Astrocyte of the spinal cord (primary cell): Measurements from ENCODE around the gene VSTM2B.

Source experiments
- DNase-seq: peaks from one replicate; pipeline ENCODE4 v3.0.0; 2011; ENCODE audit warnings: low read depth, low spot score
- H3K4me3 ChIP-seq: 2 replicates; pipeline ENCODE4 v1.5.1; 2011; ENCODE audit warnings: low read depth, mild to moderate bottlenecking, low read length, moderate library complexity
- in situ Hi-C: cut with HindIII; loops from 2 replicates; pipeline ENCODE4 v1.10.0; 2017; ENCODE audit warnings: low sequenced_read_pairs
- TF ChIP-seq, protein P1 (sequence below): IDR thresholded peaks from 2 replicates; pipeline ENCODE4 v1.5.1; 2012; ENCODE audit warnings: low read depth, mild to moderate bottlenecking, low read length, inconsistent platforms

The VSTM2B gene

DNA sequence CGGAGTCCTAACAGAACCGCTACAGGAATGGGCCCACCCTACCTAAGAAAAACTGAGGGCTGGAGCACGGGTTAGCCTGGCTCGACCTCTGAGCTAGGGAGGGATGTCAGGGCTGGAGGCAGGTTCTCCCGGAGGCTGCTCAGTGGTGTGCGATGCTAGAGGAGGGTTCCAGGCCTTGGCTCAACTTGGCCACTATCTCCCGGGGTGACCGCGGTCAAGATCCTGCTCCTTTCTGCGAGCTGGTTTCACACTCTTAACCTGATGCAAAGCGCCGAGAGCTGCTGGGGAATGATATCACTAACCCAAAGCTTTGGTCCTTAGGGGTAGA lies 80.6 kb downstream of the VSTM2B start:
- H3K4me3 ChIP-seq, result peak overlapping the region; percentile 84
- no peak for DNase-seq
- TF ChIP-seq, protein P1, sequence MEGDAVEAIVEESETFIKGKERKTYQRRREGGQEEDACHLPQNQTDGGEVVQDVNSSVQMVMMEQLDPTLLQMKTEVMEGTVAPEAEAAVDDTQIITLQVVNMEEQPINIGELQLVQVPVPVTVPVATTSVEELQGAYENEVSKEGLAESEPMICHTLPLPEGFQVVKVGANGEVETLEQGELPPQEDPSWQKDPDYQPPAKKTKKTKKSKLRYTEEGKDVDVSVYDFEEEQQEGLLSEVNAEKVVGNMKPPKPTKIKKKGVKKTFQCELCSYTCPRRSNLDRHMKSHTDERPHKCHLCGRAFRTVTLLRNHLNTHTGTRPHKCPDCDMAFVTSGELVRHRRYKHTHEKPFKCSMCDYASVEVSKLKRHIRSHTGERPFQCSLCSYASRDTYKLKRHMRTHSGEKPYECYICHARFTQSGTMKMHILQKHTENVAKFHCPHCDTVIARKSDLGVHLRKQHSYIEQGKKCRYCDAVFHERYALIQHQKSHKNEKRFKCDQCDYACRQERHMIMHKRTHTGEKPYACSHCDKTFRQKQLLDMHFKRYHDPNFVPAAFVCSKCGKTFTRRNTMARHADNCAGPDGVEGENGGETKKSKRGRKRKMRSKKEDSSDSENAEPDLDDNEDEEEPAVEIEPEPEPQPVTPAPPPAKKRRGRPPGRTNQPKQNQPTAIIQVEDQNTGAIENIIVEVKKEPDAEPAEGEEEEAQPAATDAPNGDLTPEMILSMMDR, result no peak
- in situ Hi-C loops, result no loop called here

DNA sequence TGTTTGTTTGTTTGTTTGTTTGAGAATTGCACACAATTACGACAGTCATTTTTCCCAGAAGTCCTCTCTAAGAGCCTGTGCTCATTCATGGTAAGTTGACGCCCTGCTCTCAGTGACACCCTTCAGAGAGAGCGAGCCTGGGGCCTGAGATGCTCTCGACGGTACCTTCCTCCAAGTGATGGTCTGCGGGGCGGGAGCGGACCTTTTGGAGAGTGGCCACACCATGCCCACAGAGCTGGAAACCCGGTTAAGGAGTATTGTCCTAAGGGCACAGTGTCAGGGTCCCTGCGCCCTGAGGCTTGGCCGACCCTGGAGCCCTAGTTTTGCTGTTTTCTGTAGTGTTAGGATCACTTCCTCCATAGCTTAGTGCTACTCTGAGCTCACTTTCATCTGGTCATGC lies 83.8 kb downstream of the VSTM2B start:
- no peak for DNase-seq
- TF ChIP-seq, protein P1, result no peak
- H3K4me3 ChIP-seq, result no peak overlapping the region
- in situ Hi-C loops, result no loop called here

DNA sequence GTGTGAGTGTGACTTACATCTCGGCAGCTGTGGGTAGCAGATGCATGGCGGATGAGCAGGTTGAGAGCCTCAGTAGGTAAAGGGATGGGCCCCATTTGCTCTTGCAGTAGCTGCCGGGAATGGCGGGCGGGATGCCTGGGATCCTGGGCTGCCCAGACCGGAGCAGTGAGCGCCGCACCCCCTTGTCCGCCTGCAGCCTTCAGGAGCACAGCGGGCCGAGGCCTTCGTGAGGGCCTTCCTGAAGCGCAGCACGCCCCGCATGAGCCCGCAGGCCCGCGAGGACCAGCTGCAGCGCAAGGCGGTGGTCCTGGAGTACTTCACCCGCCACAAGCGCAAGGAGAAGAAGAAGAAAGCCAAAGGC lies 84.4 kb downstream of the VSTM2B start:
- in situ Hi-C loops, result no loop called here
- DNase-seq, result no peak
- no peak overlapping the region for H3K4me3 ChIP-seq
- TF ChIP-seq, protein P1, result no peak

DNA sequence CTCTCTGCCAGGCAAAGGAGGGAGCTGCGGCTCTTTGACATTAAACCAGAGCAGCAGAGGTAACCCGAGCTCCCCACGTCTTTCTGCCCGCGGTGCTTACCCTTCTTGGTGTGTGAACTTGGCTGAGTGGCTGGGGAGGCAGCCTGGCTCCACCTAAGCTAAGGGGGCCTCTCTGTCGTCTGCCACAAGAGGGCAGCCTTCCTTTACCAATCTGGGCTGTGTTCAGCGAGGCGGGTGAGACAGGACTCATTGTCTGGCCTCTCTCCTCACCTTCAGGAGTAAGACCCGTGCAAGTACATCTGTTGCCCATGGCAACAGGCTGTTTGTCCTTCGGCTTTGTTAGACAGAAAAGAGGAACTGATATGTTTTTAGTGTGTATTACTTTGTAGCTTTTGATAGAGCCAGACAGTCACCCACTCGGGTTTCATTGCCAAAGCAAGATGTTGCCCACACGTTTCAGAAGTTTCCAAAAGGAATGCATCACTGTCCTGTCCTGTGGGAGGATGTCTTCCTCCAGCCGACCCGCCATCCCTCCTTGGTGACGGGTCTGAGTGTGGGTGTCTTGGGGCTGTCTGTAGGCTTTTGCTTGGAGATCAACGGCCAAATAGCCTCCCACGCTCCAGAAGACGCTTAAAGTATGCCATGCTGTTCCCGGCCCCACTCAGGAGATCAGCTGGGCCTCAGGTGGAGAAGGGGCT lies 84.9 kb downstream of the VSTM2B start:
- peak; percentile 82 for DNase-seq
- no peak overlapping the region for H3K4me3 ChIP-seq
- TF ChIP-seq, protein P1, result peak; percentile 92
- in situ Hi-C loops, result no loop called here

DNA sequence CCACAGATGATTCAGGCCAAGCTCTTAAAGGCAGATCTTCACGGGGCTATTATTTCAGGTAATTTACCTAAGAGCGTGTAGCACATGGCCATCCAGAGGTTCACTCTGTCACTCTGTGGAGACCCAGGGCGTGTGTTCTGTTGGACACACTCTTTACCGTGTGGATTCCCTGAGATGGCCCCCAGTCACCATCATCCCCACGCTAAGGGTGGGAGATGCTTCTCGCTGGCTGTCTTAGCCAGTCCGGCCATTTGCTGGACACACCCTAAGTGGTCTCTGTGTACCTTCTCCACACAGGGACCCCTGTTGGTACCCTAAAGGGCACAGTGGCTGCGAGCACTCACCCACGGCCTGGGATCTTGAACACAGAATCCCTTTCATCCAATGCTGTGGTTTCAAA lies 86.3 kb downstream of the VSTM2B start:
- TF ChIP-seq, protein P1, result no peak
- H3K4me3 ChIP-seq, result no peak overlapping the region
- DNase-seq, result no peak
- in situ Hi-C loops, result no loop called here

DNA sequence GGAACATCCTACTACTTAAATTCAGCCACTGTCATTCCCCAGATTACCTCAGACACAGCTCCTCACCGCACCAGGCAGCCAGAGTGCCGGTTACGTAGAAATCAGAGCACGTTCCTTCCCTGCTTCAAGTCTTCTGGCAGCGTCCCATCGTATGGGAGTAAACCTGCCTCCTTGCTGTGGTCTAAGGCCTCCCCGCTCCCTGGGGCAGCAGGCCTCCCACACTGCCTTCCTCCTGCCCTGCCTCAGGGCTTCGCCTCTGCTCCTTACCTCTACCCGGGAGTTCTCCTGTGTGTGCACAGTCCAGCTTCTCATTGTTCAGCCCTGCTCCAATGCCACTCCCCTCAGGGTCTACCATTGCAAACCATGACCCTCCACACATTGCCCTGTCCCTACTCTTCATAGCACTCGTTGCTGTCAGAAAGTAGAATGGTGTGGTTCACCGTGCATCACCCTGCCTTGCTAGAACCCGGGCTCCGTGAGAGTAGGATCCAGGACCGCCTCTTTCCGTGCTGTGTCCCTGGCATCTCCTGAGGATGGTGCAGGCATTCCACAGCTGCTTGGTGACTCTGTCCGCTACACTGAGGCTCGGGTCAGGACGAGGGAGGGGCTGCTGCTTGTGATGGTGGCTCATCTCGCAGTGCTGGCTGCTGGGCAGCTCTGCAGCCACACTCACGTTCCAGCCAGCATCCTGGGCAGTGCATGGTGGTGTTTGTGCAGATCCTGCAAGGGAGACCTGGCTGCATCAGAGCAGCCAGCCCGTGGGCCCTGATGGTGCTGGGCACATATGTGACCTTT lies 87.2 kb downstream of the VSTM2B start:
- in situ Hi-C loops, result no loop called here
- TF ChIP-seq, protein P1, result no peak

More for the DNA sequence above, 87.2 kb downstream of the VSTM2B start:
- H3K4me3 ChIP-seq, result no peak overlapping the region
- no peak for DNase-seq
